HG03060 (cell line): ENCODE results near the gene CMTM3.
"Not testable (repeated sequence)": the region's sequence is repeated elsewhere in the genome, so short reads cannot be mapped to it uniquely, and the experiment has no call there.

Experiments
- ATAC-seq: cut with Tn5 transposase; IDR thresholded peaks from one replicate; pipeline ENCODE4 v1.9.1; 2021; ENCODE audit warnings: low read depth, moderate number of reproducible peaks; ENCODE audit not compliant: unreplicated experiment

The CMTM3 gene

GRCh38 chr16:66629856-66630255 lies 25.4 kb downstream of the CMTM3 start:
- no peak for ATAC-seq

- not testable (repeated sequence) for ATAC-seq
These were observed 26.2 kb downstream of the CMTM3 start for GRCh38 chr16:66630561-66631260.

GRCh38 chr16:66631558-66631957 lies 27.1 kb downstream of the CMTM3 start:
- ATAC-seq = not testable (repeated sequence)

GRCh38 chr16:66634527-66635196 lies 30.2 kb downstream of the CMTM3 start:
- ATAC-seq = no peak

- ATAC-seq = no peak
These were observed 30.9 kb downstream of the CMTM3 start for GRCh38 chr16:66635406-66635805.

GRCh38 chr16:66636199-66636598 lies 31.7 kb downstream of the CMTM3 start:
- ATAC-seq = no peak

GRCh38 chr16:66637806-66638205 lies 33.3 kb downstream of the CMTM3 start:
- no peak for ATAC-seq

GRCh38 chr16:66639091-66639885 lies 34.8 kb downstream of the CMTM3 start:
- no peak for ATAC-seq

GRCh38 chr16:66640724-66641314 lies 36.3 kb downstream of the CMTM3 start:
- ATAC-seq = no peak

GRCh38 chr16:66641387-66641786 lies 36.9 kb downstream of the CMTM3 start:
- no peak for ATAC-seq

- ATAC-seq = no peak
These were observed 43.4 kb downstream of the CMTM3 start for GRCh38 chr16:66647866-66648265.

GRCh38 chr16:66649167-66649566 lies 44.7 kb downstream of the CMTM3 start:
- ATAC-seq = no peak

- no peak for ATAC-seq
These were observed 45.2 kb downstream of the CMTM3 start for GRCh38 chr16:66649636-66650205.

- ATAC-seq = peak; percentile 71
These were observed 46.4 kb downstream of the CMTM3 start for GRCh38 chr16:66650707-66651473.

GRCh38 chr16:66651474-66651765 lies 46.9 kb downstream of the CMTM3 start:
- no peak for ATAC-seq

GRCh38 chr16:66651965-66652364 lies 47.5 kb downstream of the CMTM3 start:
- ATAC-seq = no peak

GRCh38 chr16:66652661-66653360 lies 48.3 kb downstream of the CMTM3 start:
- ATAC-seq = no peak

GRCh38 chr16:66653581-66654350 lies 49.3 kb downstream of the CMTM3 start:
- ATAC-seq = no peak

- ATAC-seq = no peak
These were observed 52.0 kb downstream of the CMTM3 start for GRCh38 chr16:66656547-66656946.
